ENCODE measurements around the gene SGPL1.

The SGPL1 gene

DNA sequence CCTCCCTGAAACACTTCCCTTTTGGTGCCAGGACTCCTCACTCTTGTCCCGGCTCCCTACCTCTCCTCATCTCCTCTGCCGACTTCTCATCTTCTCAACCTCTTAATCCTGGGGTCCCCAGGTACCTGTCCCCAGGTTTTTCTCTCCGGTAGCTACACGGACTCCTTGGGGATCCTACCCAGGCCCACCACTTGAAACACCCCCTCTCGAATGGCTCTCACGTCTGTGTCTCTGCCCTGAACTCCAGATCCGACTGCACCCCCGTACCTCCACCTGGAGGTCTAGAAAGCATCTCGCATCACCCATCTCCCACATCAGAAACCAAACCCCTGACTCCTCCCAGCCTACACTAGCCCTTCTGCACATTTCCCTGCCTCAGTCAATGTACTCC lies 35.4 kb upstream of the SGPL1 start:
- no peak for DNase-seq (ENCODE audit: low read depth)

DNA sequence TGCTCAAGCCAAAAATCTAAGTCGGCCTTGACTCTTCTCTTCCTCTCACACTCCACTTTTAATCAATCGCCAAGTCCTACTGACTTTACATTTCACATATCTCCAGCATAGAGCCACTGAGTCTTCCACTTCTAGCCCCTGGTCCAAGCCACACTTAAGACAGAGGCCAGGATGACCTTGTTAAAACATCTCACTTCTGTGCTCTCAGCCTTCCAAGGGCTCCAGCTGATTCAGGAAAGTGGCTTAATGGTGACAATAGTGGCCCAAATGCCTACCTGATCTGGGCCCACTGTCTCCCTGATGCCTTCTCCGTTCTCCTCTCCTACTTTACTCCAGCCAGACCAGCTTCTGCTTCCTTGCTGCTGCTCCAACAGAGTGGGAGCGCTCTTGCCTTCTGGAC lies 35.0 kb upstream of the SGPL1 start:
- no peak for DNase-seq (ENCODE audit: low read depth)

DNA sequence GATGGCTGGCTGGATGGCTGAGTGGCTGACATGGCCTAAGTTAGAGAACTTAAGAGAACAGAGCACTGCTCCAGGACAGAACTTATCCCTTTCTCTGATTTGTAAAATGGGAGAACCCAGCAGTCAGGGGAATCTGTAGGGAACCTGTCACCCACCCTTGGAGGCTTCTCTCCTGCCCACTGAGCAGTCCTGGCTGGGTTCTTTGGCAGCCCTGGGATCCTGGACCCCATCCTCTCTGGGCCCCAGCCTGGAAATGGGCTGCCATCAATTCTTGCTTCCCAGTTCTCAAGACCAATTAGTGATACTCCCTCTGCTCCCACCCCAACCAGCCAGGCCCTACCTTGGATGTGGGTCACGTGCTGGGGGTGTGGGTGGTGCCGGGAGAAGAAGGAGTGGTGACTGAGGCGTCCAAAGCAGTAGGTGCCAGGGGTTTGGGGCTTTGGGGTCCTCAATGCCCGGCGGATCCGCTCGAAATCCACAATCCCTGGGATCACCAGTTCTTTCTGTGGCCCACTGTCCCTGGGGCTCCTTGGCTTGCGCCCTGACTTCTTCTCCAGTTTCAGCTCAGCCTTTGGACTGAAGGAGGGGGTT lies 34.2 kb upstream of the SGPL1 start:
- no peak for DNase-seq (ENCODE audit: low read depth)

DNA sequence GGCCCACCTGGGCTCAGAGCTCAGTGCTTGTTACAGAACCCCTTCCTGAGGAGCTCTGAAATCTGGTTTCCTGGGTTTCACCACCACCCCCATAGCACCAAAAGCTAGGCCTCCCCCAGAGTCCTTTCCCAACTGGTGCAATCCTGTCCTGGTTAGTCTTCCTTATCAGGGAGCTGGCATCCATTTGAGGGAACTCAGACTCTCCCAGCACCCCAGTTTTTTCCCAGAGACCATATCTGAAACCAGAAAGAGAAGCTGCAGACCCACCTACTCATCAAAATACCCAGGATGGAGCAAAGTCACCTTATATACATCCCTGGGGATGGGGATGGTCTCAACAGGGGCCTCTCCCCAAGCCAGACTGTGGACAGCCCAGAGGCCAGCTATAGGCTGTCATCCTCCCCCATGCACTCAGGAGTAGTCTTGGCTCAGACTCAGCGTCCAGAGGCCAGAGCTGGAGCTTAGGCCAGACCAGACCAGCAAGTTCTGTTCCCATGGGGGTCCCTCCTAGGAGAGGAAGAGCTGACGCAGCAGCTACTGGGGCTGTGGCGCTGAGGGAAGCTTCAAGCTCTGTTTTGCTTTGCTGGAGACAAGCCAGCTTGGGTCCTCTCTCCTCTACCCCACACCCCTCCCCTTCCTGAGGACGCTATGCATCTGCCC lies 33.5 kb upstream of the SGPL1 start:
- no peak for DNase-seq (ENCODE audit: low read depth)

DNA sequence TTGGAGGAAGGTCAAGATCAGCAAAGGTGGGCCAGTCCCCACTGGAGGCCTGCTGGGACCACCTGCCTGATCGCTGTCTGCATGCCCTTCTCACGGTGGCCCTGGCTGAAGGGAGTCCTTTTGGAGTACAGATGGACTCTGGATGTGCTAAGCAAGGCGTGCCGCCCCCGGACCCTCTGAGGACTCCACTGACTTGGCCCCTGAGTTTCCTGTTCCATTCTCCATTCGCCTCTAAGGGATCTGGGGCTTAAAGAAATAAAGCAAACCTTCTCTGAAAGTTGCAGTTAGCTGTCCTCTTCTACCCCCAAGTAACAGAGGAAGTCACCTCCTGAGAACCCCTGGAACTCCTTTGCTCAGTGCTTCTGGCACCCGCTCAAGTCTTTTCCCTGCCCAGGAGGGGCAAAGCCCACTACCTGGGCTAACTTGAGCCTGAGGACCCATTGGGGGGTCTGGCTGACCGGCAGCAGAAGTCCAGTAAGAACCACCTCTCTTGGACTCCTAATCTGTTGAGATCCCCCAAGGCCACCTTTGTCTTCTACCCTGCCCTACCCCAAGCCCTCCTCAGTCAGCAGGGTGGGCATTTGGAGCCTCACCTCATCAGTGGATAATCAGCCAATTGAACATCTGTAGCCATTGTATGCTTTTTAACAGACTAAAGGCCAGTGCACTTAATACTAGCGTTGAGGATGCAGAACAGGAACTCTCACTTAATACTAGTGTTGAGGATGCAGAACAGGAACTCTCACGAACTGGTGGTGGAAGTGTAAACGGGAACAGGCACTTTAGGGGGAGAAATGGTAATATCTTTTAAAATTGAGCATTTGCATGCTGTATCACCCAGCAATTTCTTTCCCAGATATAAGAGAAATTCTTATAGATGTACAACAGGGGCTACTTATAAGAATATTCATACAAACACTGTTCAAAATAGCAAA lies 32.7 kb upstream of the SGPL1 start:
- no peak for DNase-seq (ENCODE audit: low read depth)

DNA sequence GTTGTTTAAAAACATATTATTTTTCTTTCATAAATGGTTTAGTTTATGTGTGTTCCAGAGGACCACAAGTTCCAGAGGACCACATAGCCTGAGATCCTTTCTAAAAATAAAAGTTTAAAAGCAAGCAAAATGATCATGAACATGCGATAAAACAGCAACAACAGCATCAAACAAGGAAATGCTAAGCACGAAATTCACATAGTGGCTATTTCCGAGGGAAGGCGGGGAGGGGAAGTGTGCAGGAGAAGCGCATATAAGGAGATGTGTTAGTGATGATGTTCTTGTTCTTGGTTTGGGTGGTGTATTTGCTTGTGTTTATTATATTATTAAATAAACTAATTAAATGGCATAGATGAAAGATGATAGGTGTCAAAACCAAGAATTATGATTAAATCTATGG lies 31.7 kb upstream of the SGPL1 start:
- DNase-seq (ENCODE audit: low read depth) = no peak

DNA sequence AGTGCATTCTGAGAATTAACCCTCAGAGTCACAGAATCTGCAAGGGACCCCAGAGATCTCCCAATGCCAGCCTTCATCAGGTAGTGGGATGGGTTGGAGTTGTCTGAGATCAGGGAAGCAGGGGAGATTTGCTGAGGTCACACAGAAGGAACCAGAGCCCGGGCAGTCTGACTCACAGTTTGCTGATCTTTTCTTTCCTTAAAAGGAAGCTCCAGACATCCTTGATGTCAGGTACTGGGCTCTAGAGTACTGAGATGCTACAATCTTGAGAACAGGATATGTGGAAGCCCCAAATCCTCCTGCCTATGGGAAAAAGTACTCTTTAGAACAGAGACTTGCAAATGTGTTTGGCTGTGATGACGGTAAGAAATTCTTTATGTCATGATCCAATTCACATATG lies 31.3 kb upstream of the SGPL1 start:
- no peak for DNase-seq (ENCODE audit: low read depth)

DNA sequence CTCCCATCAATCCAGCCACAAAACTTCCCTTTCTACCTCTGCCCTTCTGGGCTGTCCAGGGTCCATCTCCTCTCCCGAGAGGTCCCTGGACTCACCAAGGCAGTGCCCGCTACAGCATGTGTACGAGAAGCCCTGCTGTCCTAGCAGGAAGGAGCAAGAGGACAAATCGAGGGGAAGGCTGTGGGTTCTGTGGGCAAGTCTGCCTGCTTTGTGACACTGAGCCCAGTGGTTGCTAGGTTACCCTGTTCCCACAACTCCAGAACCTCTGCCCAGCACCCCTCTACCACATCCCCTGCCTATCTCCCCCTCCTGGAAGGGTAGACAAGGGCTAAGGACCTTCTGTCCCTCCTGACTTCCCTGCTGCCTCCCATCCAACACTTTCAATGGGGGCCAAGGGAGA lies 30.6 kb upstream of the SGPL1 start, which contains the start of gene TBATA:
Gene TBATA, minus strand, starts transcription at position 188 of the 400 bp plus-strand sequence. CDS start 1,998 bp downstream, outside the sequence.
- DNase-seq (ENCODE audit: low read depth) = no peak

DNA sequence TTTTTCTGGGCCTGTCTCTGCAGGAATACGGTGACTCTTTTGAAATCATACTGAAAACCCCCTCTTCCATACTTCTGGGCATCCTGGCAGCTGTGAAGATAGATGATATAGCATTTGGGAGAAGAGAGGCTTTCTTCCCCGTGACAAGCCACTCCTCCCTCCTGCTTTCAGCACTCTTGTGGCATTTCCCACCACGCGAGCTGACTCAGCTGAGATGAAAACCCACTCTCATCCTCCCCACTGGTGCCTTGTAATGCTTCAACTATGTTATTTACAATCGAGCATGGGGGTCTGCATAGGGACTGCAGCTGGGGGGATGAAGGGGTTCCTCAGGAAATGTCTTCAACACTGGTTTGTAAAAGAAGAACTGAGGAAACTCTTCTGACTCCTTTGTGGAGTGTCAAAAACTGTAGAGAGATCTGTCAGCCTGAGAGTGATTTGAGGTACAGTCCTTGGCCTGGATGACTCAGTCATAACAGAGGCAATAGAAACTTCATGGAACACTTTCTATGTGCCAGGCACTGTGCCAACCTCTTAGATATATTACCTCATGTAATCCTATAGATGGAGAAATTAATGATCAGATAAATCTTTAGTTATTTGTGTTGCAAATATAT lies 28.8 kb upstream of the SGPL1 start:
- no peak for DNase-seq (ENCODE audit: low read depth)

DNA sequence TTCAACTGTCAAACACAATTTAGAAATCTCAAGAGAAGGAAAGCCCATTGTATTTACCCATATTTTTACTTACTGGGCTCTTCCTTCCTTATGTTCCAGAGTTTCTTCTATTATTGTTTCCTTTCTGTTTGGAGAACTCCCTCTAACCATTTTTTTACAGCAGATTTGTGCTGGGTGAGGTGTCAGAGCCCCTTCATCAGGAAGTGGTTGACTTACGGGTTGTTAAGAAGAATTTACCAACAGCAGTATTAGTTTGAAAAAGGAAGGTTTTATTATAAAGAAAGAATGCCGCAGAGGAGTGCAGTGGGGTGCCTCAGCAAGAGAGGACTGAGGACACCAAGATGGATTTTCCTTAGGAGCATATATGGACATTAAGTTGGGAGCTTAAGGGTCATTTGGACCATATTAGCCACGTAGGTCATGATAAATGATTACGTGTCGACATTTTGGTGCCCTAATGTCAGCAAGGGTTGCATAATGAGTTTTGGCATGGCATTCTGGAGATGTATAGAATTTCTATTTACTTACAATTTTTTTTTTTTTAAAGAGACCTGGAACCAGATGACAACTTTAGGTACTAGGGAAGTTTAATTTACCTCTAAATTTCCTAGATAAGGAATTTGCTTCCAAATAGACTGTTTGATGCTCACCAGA lies 24.2 kb upstream of the SGPL1 start:
- no peak for DNase-seq (ENCODE audit: low read depth)

DNA sequence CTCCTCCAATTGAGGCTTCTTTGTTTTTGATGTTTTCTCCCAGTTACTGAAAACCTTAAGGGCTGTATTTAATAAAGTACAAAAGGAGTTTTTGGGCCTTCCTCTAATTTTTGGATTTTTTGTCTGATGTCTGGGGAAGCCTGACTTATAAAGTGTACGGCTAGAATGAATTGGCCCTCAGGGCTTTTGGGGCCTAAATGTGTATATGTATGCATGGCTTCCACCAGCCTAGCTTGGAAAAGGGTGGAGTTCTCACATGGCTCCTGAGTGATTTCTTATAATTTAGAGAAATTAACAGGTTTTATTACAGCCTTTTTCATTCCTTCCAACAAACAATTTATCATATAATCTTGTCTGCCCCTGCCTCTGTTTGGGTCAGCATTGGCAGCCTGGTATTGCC lies 20.1 kb upstream of the SGPL1 start:
- no peak for DNase-seq (ENCODE audit: low read depth)

DNA sequence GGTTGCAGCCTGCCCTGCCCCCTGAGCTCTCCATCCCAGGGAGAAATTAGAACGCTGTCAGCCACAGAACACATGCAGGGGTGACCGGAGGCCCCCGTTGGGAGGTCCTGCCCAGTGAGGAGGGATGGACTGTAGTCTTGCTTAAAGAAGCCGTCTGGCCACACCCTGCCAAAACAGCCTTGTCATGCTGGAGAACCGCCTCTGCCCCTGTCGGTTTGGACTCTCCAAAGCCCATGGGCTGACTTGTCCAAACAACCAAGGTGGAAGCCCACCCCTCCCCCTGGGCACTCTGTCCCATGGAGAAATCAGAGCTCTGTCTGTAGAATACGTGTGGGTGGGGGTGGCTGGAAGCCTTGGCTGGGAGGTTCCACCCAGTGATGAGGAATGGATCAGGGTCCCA lies 17.9 kb upstream of the SGPL1 start:
- no peak for DNase-seq (ENCODE audit: low read depth)

DNA sequence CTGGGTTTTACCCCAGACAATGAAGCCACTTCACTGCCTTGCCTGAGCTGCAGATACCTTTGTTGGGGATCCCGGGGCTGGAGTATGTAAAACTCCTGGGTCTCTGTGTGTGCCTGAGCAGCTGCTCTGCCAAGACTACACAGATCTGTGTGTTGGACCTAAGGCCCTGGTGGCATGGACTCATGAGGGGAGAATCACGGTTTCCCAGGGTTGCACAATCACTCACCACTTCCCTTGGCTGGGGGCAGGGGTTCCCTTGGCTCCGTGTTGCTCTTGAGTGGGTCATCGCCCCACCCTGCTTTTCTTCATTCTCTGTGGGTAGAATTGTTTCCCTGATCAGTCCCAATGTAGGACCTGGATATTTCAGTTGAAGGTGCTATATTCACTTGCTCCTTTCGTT lies 16.6 kb upstream of the SGPL1 start:
- no peak for DNase-seq (ENCODE audit: low read depth)

DNA sequence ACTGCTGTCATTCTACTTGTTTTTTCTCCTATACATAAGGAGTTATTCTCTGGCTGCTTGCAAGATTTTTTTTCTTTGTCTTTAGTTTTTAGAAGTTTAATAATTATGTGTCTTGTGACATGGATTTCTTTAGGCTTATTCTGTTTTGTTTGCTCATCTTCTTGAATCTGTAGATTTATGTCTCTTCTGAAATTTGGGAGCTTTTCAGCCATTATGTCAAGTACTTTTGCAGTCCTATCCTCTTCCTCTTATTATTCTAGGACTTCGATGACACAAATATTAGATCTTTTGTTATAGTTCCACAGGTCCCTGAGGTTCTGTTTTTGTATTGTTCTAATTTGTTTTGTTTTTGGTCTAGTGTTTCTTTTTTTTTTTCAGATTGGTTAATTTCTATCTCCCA lies 13.9 kb upstream of the SGPL1 start:
- no peak for DNase-seq (ENCODE audit: low read depth)

DNA sequence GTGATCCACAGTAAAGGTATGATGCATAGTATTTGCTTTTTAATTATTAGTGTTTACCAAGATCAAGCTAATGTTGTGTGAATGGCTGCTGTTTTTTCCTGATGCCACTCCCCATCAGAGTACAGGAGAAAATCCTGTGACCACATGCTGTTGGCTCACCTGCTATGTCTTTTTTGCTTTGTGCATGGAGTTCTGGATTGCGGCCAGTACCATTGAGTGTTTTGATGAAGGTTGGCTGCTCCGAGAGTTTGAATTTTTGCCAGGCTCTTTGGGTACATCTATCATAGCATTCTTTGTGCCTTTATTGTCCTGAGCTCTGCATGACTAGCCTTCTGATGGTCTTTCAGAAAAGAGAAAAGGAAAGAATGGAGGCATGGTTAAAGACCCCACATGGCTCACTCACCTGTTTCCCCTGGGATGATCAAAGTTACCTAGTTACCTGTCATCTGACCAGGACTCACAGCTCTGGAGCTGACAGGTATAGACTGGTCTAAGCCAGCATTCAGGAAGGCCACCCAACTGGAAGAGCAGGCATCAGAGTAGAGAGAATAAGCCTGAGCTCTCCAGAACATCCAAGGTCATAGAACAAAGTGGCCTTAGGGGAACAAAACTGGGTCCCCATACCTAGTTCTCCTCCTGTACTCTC lies 11.8 kb upstream of the SGPL1 start:
- DNase-seq (ENCODE audit: low read depth) = no peak

DNA sequence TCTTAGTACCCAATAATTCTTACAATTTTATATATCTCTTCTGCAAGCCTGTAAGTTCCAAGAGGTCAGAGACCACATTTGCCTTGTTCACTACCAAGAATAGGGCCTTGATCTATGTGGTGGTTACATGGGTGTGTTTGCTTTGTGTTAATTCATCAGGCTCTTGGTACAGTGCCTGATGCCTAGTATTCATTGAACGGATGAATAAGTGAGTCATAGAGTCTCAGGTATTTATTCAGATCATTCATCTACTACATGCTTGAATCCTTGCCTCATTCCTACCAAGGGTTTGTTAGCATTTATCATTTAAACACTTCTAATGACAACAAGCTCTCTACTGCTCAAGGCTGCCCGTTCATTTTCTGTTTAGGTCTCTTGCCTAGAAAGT lies 11.3 kb upstream of the SGPL1 start:
- no peak for DNase-seq (ENCODE audit: low read depth)

DNA sequence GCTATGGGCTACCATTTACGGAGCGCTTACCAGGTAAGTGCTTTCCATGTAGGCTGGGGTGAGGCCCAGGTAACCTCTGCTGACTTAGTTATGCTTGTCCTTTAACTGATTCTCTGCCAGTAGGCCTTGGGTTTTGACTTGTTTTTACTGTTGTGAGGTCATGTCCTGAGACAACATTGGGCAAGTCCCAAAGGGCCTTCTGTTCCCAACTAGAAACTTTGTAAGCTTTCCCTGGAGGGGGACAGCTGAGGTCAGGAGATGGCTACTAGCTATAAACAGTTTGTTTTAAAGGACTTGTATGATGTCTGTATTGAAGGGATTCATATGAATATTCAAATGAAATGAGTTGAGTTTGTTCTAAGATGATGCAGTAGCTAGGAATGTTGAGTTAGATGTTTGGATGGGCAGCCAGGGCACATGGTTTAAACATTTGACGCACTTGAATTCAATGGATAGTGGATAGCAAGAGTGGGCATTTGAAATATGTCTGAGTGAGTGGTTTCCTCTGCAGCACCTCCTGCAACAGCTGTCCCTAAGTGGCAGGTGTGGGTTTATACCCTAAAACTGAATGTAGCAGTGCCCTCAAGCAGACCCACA lies 10.0 kb upstream of the SGPL1 start:
- no peak for DNase-seq (ENCODE audit: low read depth)

DNA sequence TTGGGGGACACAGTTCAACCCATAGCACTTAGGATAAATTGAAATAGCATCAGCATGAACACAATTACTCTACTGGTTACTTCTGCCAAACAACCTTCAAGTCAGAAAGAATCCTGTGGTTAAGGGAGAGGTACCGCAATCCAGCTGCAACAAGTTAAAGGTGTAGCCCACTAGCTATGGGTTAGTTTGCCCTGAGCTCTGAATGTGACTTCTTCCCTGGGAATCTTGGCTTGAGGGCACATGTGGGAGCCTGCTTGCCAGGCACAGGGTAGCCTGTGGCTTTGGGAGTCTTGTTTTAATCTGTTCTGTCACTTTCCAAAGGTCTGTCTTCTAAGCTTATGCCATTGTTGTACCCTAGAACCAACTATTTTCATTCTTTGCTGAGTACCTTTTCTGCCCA lies 8.9 kb upstream of the SGPL1 start:
- no peak for DNase-seq (ENCODE audit: low read depth)

DNA sequence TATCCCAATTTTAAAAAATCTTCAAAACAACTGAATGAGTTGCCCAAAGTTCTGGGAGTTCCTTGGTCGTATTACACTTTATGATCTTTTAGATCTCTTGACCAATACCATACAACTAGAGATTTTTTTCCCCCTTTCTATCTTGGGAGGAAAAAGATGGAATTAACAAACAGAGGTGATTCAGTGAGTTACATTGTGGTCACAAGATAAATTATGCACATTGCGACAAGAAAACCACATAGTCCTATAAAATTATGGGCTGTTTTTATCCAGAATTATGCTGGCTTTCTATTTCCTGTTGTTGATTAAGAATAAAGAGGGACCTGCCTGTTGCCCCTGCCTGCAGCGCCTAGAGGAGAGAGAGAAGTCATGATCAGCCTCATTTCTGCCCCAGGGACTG lies 8.2 kb upstream of the SGPL1 start:
- DNase-seq (ENCODE audit: low read depth) = no peak

DNA sequence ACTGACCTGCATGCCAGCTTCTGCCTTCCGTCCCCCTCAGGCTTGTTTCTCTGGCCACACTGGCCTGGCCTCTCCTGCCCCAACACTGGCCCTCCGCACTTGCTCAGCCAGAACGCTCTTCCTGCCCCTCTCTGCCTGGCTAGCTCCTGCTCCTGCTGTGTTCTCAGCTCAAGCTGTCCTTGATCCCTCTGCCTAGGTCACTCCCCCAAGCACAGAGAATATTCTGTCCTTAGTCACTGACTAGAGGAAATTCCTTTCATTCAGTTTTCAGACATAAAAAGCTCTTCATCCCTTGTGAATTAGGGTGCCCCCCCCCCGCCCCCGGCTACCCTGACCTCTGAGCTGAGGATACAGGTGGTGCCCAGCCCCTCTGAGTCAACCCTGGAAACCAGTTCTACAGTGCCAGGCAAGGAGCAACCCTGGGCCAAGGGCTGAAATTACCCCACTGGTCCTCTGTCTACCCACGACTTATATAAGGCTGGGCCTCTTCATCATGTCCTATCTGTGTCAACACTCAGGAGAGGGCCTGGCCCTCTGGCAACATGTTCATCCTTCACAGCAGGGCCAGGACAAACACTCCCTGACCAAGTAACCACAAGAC lies 6.6 kb upstream of the SGPL1 start:
- no peak for DNase-seq (ENCODE audit: low read depth)

DNA sequence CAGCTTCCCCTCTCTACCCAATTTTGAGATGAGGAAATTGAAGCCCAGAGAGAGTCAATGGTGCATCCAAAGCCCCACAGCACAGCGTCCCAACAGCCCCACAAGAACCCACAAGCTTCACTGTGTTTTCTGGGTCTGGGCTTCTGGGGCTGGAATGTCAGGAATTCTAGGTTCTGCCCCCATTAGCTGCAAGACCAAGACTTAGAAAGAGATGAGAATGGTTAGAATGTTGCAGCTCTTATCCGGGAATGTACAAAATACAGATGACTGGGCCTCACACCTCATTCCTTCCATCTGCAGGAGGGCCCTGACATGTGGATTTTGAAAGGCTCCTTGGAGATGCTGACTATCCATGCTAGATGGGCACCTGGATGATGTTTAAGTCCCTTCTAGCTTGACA lies 6.0 kb upstream of the SGPL1 start:
- DNase-seq (ENCODE audit: low read depth) = no peak
